GM19239 (cell line): ENCODE data around the gene DIAPH3.

ENCODE experiments used
- DNase-seq: peaks from one replicate; pipeline ENCODE4 v3.0.0; 2011; ENCODE audit warnings: low spot score; ENCODE audit not compliant: insufficient read length
- FAIRE-seq: peaks from 2 replicates; lab custom pipeline; 2011; peaks lifted over from hg19 to GRCh38; lab: Jason Lieb, UNC

The DIAPH3 gene

GRCh38 chr13:59823486-59823885 lies 340.2 kb downstream of the DIAPH3 start:
- FAIRE-seq (no peak), DNase-seq (no peak)

DNA sequence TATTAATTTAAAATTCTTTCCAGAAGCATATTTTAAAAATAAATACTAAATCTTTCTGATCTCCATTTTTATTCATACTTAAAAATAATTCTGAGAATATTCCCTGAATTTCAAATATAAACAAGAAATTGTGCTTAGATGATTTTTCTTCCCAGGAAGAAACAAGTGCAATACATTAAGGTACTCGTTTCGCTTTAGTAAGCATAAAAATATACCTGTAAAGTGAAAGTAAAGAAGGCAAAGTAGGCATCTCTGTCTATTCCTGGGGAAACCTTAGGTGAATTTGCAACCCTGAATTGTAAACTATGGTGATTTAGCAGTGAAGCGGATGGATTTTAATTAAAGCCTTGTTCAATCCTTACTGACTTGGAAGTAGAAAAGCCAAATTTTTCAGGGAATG lies 354.2 kb downstream of the DIAPH3 start:
- DNase-seq (no peak), FAIRE-seq (no peak)

- DNase-seq, result no peak
- no peak for FAIRE-seq
Measured at GRCh38 chr13:59806801-59807200, 356.9 kb downstream of the DIAPH3 start.

DNA sequence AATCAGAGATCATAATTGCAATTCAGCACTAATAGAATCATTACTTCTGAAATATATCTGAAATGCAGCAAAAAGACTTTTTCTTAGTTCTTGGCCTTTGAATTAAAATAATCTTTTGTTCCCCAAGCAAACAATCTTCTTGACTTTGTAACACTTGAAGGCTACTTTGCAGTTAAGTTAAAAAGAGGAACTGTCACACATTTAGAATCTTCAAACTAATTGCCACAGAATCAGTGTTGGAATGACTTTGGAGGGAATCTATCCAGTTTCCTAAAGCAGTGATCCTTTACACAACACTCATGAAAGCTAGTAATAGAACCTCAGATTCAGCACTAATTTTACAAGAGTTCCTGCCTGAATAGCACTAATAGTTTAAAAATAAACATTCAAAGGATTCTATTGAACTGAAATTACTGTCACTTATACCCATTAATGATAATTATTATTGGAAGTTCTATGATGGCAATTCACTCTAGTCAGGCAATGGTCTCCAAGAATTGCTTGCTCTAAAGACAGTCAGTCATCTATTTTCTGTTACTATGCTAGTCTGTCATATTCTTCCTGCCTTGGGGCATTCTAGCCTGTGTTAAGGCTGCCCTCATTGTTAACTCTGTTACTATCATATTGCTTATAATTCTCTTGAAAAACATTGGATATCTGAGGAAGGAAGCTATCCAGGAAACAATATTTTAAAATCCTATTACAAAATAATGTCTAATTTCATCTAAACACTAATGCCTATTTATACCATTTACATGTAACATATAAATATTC lies 362.4 kb downstream of the DIAPH3 start:
- DNase-seq, result no peak
- no peak for FAIRE-seq

- no peak for DNase-seq
Measured at GRCh38 chr13:59793107-59793506, 370.6 kb downstream of the DIAPH3 start.

DNA sequence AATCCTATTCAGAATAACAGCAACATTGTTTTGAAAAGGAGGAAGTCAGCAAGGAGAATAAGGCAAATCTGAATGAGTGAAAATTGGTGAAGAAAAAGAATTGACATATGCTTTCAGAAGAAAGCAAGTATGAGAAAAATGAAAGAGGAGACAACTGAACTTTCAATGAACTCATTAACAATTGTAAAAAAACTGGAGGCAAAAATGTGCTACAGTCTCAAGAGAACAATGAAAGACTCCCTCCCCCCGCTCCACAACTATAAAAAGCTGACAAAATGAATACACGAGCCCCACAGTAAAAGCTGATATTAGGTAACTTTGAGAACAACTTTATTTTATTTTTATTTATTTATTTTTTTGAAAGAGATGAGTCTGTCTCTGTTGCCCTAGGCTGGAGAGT lies 373.1 kb downstream of the DIAPH3 start:
- DNase-seq (no peak), FAIRE-seq (no peak)

More at GRCh38 chr13:59793107-59793506, 370.6 kb downstream of the DIAPH3 start:
- FAIRE-seq, result no peak

DNA sequence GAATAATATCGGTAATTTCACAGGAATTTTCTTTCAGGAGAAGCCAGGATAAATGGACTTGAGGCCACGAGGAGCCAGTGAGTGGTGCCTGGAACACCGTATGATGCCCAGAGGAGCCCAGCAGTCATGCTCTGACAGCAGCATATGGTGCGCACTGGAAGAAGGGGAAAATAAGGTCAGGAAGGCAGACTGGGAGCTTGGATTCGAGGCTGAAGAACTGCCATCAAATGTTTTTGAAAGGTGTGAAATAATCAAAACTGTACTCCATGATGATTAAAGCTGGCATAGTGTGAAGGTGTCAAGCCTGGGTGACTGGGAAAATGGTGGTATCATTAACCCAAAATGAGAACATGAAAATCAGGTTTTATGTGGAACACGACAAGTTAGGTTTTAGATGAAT lies 374.2 kb downstream of the DIAPH3 start:
- no peak for DNase-seq
- FAIRE-seq, result no peak

DNA sequence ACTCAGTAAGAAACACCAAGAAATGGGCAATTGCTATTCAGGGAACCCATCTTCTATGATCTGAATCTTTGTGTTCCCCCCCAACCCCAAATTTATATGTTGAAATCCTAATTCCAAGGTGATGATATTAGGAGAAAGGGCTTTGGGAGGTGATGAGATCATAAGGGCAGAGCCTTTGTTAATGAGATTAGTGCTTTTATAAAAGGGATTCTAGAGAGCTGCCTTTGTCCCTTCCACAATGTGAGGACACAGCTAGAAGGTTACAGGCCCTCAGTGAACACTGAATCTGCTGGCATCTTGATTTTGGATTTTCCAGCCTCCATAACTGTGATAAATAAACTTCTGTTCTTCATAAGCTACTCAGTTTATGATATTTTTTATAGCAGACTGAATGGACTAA lies 376.0 kb downstream of the DIAPH3 start:
- FAIRE-seq (no peak), DNase-seq (no peak)

- FAIRE-seq (no peak), DNase-seq (no peak)
Measured at GRCh38 chr13:59782696-59783095, 381.0 kb downstream of the DIAPH3 start.

DNA sequence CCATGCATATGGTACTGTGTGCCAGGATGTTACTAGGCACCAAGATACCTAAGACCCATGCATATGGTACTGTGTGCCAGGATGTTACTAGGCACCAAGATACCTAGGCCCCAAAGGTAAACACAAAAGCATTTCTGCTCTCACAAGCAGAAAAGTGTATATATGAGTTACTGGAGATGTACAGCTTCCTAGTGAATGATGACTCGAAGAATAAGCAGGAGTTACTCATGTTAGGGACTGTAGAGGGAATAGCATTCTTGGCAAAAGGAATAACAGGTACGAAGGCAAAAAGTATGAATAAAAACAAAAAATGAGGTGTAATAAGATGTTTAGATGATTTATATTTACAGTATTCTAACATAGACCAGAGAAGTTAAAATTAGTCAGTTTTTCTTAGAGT lies 383.7 kb downstream of the DIAPH3 start:
- FAIRE-seq (no peak), DNase-seq (no peak)

DNA sequence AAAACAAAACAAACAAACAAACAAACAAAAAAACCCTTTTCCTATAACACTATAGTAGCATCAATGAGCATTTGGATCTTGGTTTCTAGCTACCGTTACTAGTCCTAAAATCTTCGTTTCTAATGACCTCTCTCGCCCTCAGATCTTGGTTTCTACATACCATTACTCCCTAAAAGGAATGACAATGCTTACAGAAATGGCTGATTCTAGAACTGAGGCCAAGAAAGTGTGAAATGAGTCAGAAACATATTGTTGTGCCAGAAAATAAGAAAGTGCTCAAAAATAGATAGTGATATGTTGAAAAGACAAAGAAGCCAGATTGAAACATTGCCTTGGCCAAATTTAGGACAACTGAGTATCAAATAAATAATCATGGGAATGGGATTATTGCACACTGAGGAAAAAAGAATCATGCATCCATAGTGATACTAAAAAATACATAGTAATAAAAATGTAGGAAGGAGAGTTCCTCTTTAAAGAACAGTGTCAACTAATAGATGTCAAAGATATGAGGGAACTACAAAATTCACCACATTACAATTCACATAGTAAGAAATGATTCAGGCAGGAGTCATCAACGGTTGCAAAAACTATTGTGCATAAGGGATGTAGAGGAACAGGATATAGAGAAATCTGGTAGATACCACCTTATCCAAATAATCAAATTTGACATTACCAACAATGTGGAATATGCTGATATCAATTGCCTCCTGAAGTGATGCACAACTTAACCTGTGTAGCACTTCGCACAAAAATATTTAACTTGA lies 386.6 kb downstream of the DIAPH3 start:
- no peak for FAIRE-seq
- no peak for DNase-seq

DNA sequence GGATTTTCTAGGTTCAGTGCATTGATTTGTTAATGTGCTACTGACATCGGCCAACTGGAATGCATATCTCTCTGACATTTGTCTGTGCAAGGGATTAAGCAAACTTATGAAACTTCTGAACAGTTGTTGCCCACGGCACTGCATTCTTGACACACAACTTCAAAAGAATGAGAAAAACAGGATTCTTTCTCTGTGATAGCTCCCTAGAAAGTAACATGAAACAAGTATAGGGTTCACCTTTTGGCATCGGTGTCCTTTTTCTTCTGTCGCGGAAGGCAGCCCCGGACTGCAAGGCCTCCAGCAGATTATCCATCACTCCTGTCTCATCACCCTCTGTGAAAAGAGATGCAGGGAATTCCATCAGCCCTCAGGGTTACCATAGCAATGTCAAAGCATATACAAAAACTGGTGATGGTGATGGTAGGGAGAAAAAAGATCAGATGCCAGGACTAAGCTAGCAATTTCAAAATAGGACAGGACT lies 389.2 kb downstream of the DIAPH3 start:
- FAIRE-seq (no peak), DNase-seq (no peak)

GRCh38 chr13:59771272-59771671 lies 392.5 kb downstream of the DIAPH3 start:
- DNase-seq (peak; percentile 2), FAIRE-seq (peak; percentile 47)

- FAIRE-seq (no peak), DNase-seq (no peak)
Measured at GRCh38 chr13:59770451-59770850, 393.3 kb downstream of the DIAPH3 start.

GRCh38 chr13:59766236-59766635 lies 397.5 kb downstream of the DIAPH3 start:
- FAIRE-seq, result no peak
- DNase-seq, result no peak

DNA sequence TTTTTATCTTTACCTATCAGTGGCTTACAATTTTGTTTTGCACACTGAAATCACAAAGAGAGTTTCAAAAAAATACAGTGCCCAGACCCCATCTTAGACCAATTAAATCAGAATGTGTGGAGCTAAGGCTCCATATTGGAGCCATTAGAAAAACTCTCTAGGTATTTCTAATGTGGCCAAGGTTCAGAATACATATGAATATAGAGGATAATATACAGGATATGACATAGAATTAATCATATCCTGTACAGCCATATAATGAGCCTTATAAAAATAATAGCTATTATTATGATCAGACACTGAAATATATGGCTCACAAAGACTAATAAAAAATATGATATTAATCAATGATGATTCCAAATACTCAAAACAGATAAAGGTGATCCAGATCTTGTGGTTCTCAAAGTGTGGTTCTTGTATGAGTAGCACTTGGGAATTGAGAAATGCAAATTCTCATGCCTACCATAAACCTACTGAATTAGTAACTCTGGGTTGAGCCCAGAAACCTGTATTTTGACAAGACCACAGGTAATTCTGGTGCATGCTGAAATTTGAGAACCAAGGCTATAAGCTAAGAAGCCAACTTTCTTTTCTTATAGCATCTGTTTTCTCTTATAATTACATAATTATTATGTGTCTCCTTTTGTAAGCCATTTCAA lies 408.0 kb downstream of the DIAPH3 start:
- FAIRE-seq, result no peak
- no peak for DNase-seq

- peak; percentile 74 for FAIRE-seq
- DNase-seq, result no peak
Measured at GRCh38 chr13:59754411-59754810, 409.3 kb downstream of the DIAPH3 start.

DNA sequence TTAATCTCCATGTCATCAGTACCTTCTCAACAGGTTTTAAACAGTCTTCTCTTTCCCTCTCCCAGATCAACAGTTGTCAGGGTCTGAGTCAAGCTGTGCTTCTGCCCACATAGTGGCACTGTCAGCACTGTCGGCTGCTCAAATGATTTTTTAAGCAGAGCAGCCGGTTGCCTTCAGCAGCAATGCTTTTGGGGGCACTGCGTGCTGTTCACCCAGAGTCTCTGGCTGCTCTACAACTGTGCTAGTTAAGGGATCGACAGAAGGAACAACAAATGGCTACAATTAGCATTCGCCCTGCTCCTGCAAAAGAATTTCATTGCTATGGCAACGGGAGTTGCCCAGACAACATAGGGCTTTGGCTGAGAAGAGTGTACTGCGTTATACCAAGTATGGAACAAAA lies 412.9 kb downstream of the DIAPH3 start:
- FAIRE-seq (no peak), DNase-seq (no peak)

- FAIRE-seq (no peak), DNase-seq (no peak)
Measured at GRCh38 chr13:59748046-59748445, 415.7 kb downstream of the DIAPH3 start.

DNA sequence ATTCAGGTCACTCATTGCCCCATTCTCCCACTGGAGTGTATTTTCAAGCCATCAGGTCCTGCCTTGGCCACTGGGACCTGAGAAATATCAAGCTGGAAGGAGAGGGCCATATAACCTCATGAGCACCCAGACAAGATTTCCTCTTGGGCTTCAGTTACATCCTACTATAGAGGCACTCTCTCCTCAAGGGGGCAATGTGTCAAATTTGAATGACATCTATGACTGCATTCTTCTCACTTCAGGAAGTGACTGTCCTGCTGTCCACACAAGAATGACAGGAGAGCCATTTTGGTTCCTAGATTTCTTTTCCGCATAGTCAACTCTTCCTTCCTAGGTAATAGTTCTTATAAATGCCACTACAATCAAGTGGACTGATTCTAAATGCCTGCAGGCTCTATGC lies 416.2 kb downstream of the DIAPH3 start:
- no peak for FAIRE-seq

More for the DNA sequence above, 416.2 kb downstream of the DIAPH3 start:
- no peak for DNase-seq
